NCI-H2107 (cell line): ENCODE results near the gene PTPRN2.

Source experiments
- DNase-seq: peaks from one replicate; lab custom pipeline; 2025; lab: John Stamatoyannopoulos, UW

The PTPRN2 gene

GRCh38 chr7:158094671-158095226, 492.9 kb downstream of the PTPRN2 start:
- DNase-seq: no peak

GRCh38 chr7:158094046-158094445, 493.6 kb downstream of the PTPRN2 start:
- DNase-seq: no peak

GRCh38 chr7:158093156-158093796, 494.3 kb downstream of the PTPRN2 start:
- DNase-seq: no peak

GRCh38 chr7:158087196-158087595, 500.4 kb downstream of the PTPRN2 start:
- DNase-seq: no peak

GRCh38 chr7:158085741-158086695, 501.6 kb downstream of the PTPRN2 start:
- DNase-seq: no peak

- no peak for DNase-seq
Observed at GRCh38 chr7:158084555-158084954, 503.1 kb downstream of the PTPRN2 start.

GRCh38 chr7:158083526-158084310, 503.9 kb downstream of the PTPRN2 start:
- no peak for DNase-seq

GRCh38 chr7:158082761-158083160, 504.9 kb downstream of the PTPRN2 start:
- no peak for DNase-seq

- no peak for DNase-seq
Observed at GRCh38 chr7:158080899-158081445, 506.7 kb downstream of the PTPRN2 start.

- peak; percentile 86 for DNase-seq
Observed at GRCh38 chr7:158077934-158078910, 509.4 kb downstream of the PTPRN2 start.

- no peak for DNase-seq
Observed at GRCh38 chr7:158077151-158077840, 510.3 kb downstream of the PTPRN2 start.

- DNase-seq: no peak
Observed at GRCh38 chr7:158076656-158077055, 511.0 kb downstream of the PTPRN2 start.

GRCh38 chr7:158076215-158076614, 511.4 kb downstream of the PTPRN2 start:
- no peak for DNase-seq

GRCh38 chr7:158075633-158076001, 512.0 kb downstream of the PTPRN2 start:
- DNase-seq: no peak

- DNase-seq: peak; percentile 85
Observed at GRCh38 chr7:158074896-158075632, 512.6 kb downstream of the PTPRN2 start.

GRCh38 chr7:158073845-158074840, 513.5 kb downstream of the PTPRN2 start:
- DNase-seq: no peak

GRCh38 chr7:158072991-158073730, 514.5 kb downstream of the PTPRN2 start:
- DNase-seq: no peak
